Measurements from ENCODE around the gene NXT2.

- TF ChIP-seq POLR2A (IDR thresholded peaks at IDR 0.05): no peak
- TF ChIP-seq, protein P1, sequence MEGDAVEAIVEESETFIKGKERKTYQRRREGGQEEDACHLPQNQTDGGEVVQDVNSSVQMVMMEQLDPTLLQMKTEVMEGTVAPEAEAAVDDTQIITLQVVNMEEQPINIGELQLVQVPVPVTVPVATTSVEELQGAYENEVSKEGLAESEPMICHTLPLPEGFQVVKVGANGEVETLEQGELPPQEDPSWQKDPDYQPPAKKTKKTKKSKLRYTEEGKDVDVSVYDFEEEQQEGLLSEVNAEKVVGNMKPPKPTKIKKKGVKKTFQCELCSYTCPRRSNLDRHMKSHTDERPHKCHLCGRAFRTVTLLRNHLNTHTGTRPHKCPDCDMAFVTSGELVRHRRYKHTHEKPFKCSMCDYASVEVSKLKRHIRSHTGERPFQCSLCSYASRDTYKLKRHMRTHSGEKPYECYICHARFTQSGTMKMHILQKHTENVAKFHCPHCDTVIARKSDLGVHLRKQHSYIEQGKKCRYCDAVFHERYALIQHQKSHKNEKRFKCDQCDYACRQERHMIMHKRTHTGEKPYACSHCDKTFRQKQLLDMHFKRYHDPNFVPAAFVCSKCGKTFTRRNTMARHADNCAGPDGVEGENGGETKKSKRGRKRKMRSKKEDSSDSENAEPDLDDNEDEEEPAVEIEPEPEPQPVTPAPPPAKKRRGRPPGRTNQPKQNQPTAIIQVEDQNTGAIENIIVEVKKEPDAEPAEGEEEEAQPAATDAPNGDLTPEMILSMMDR (IDR thresholded peaks at IDR 0.05): no peak
Observed at GRCh38 chrX:109577055-109577454, 40.4 kb downstream of the NXT2 start.

Data from thyroid gland (tissue), 4 donors.